GM19395 (cell line): ENCODE measurements around the gene TENM4.

ENCODE experiments used
- ATAC-seq: cut with Tn5 transposase; IDR thresholded peaks from one replicate; pipeline ENCODE4 v1.9.1; 2021; ENCODE audit warnings: mild to moderate bottlenecking, moderate library complexity; ENCODE audit not compliant: unreplicated experiment

Gene TENM4

DNA sequence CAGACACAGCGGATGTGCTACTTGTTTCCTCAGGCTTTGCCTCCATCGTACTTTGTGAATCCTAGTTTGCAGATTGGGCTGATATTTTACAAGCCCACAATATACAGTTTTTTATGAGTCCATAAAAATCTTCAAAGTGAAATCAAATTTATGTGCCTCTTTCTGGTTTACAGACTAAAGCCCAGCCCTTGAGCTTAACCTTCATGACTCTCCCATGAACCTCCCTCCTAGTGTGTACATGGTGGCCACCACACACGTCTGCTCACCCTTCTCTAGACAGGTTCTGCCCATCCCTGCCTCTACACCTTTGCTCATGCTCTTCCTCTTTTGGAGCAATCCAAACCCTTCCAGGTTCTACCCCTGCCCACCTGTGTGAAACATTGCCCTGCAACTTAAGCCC lies 129.4 kb downstream of the TENM4 start:
- no peak for ATAC-seq

DNA sequence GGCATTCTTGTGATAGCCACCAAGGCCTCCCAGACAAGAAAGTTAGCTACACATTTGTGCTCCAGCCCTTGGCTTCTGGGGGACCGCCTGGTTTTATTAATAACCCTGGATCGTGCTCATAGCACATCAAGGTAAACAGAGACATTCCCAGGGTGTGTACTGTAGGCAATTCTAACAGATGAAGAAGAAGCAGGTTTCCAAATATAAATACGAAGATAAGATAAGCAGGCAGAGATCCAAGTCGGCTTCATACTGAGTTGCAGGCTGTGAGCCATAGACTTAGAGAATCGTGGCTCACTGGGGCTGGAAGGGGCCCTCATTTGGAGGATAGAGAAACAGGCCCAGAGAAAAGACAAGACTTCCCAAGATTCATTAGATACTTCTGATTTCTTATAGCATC lies 131.4 kb downstream of the TENM4 start:
- no peak for ATAC-seq

DNA sequence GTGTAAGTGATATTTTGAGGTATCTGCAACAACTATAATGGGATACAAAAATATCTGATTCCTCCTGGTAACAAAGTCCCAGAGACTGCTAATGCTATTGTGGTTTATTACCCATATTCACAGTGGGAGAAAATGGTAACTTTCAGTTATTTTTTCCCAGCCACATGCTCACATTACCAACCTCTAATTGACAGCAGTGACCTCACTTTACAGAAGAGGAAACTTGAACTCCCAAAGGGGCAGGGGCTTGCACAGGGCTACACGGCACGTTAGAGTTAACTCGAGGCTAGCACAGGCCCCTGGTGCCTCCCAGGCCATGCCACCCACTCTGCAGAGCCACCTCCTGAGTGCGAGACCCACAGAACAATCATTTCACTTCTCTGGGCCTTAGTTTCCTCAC lies 132.4 kb downstream of the TENM4 start:
- ATAC-seq = no peak

DNA sequence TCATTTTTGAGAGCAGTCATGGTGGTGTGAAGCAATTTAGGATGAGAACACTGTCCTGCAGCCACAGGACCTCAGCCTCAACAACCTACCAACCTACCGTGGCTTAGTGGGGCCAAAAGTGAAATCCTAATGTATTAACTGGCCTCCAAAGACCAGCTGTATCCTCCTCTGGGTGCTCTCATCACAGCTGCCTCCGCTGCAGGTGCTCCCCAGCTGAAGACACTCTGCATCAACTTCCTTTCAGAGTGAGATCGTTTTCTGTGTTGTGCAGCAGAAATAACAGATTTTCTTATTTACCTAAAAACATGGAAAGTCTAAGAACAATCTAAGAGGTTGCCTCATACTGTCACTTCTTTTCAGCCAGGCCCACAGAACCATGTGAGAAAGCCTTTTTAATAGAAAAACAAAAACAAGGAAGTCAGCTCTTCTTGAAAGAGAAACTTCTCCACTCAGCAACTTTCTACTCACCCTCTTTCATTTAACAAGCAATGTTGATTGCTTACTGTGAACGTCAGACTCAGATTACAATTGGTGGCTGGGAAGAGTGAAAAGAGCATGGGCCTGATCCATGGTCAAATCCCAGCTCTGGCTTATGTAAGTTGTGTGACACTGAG lies 136.1 kb downstream of the TENM4 start:
- peak; percentile 58 for ATAC-seq

DNA sequence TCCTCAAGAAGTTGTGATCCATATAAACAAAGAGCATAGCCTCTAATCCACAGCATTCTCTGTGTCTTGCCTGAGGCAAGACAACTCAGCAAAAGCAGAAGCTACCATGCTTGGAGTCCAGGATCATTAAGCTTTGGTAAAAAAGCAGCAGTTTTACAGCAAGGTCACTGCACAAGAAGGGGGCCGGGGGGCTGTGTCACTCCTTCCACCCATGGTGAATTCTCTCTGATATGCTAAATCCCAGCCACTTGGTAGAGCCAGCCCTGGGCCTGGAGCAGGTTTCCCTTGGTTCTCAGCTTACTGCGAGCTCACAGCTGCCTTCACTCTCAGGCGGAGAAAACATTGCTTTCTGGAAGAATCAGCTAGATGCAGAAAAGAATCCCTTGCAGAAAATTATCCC lies 144.7 kb downstream of the TENM4 start:
- ATAC-seq = no peak

DNA sequence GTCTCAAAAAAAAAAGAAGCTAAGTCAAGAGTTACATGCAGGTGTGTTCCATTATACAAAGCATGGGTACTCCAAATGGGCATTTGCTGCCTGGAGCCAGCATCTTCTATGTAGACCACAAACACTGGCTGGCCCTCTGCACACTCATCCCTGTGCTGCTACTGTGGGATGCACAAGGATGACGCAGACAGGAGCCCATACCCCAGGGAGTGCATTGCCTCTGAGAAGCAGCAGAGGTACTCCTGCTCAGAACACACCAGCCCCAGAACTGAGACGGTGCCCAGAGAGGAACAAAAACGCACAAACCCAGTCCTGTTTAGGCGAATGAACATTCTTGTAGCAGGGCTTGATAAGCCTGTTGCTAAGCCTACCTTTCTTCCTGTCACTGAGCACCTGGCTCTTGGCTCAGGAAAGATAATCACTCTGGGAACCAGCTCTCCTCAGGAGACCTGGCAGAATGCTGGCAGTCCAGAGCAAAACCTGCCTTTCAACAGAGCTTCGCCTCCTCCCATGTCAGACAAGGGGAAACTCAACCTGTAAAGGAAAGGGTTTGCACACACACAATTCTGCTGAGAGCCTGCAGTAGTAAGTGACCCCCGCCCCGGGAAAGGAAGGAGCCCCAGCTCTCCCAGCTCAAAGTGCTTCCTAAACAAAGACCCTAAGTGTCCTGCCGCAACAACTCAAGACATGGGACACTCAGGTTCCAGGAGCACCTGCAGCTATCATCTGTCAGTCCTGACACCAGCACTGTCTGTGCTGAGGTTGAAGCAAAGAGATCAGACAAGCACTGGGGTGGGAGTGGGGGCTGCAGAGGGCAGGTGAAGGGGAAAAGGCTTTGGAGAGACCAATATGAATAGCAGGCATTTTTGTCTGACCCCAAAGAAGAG lies 145.7 kb downstream of the TENM4 start:
- ATAC-seq = no peak

DNA sequence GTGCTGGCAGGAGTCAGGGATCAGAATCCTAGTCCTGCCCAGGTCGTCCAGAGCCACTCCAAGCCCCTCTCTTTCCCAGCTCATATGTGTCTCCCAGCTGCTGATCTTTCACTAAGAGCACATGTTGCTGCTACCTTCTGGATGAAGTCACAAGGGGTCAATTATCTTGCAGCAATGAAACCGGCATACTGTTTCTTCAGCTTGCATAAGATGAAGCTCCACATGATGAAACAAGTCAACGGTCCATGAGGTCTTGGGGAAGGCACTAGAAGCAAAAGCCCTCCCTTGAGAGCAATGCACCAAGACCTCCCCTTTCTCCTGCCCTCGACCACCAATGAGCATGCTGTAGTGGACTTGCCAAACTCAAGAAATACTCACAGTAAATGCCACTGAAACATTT lies 148.9 kb downstream of the TENM4 start:
- ATAC-seq = no peak

DNA sequence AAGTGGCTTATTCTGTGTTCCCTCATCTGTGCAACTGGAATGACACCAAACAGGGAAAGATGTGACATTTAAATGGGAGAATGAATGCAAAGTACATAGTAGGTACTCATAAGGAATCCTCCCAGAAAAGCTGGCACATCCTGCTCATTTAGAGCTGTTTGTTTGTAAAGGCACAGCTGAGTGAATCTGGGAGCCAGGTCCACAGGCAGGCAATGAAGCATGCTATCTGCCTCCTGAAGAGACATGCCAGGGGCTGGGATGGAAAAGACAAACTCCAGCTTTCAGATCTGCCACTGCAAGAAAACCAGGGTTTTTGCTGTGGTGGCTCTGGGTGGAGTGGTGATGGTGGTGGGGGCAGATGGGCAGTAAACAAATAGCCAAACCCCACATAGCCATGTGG lies 150.1 kb downstream of the TENM4 start:
- no peak for ATAC-seq

DNA sequence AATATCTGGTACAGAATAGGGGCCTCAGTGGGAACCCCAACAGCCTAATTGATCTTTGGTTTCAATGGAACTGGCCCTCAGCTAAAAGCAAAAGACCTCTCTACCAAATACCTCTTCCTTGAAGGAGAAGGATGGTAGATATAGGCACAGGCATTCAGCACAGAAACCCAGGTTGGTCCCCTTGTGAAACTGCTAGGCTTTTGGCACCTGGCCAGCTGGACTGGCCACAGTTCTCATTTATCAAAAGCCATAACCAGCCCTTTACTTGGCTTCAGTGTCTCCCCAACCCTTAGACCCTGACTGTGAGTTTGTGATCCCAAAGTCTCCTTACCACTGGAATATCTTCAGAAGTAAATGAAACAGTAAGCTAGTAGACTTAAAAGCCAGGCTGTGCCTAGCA lies 152.9 kb downstream of the TENM4 start:
- no peak for ATAC-seq

DNA sequence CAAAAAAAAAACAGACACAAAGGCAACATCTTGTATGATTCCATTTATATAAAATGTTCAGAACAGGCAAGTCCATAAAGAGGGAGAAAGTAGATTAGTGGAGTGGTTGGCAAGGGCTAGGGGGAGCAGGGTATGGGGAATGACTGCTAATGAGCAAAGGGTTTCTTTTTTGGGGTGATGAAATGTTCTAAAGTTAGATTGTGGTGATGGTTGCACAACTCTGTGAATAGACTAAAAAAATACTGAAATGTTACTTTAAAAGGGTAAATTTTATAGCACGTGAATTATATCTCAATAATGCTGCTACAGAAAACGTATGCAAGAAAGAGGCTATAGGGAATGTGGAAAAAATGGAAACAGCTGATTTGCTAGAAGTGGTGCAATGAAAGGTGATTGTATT lies 155.1 kb downstream of the TENM4 start:
- no peak for ATAC-seq

DNA sequence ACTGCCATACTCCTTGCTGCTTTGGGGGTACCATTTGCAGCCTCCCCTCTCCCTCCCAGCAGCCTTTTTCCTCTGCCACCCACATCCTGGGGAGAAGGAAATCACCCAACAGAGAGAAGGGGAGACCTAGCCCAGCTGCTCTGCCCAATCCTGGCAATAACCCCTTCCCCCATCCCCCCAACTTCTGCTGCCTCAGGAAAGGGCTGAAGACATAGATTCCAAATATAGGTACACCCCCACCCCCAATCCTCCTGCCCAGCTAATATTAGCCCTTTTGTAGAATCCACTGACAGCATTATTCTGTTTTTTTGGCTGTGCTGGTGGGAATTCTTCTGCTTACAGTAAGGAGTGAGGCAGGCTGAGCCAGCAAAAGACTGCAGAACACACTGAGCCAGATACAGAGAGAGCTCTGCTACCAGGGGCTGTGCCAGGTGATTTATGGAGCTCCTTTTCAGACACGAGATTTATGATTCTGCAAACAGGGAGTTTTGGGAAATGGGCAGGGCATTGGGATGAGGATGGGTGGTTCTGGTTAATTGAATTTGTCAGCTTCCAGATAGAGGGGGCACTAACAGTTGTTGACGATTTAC lies 164.0 kb downstream of the TENM4 start:
- no peak for ATAC-seq

DNA sequence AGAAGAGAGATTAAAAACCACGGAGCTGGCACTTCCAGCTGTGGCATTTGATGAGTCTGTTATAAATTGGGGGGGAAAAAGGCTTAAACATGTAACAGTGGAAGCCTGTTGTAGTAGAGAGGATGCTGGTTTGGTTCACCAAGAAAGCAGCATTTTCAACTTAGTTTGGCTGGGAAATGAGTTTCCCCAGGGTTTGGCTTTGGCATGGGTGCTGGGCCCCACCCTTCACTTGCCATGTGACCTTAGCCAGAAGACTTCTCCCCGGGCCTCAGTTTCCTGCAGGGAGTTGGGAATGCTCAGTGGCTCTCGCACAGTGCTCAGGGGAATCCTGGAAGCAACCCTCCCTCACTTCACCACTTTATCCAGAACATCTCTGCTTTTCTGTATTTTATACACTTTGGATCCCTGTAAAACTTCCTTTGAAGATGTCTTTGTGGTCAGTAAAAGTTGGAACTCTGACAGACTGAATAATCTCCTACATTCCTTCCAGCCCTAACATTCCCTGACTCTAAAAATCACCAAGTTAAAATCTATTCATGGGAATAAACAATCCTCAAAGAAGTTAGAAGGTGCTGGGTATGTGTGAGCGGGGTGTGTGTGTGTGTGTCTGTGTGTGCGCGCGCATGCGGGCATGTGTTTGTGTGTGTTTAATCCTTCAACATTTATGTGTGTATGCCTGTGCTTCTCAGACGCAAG lies 166.0 kb downstream of the TENM4 start:
- no peak for ATAC-seq

DNA sequence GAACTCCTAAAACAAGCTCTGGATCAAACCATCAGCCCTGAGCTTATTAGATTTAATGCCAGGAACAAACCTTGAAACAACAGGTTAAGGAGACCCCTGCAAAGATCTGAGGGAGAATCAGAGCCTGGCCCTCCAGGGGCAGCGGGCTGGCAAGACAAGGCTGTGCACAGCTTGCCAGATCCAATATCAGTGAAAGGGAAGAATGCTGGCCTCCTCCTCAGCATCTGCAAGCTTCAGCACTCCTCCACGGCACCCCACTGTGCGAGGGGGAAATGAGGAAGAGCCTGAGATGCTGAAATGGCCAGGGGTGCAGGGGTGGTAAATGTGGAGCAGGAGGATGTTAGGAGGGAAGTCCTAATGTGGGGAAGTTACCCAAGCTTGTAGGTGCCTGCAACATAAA lies 167.0 kb downstream of the TENM4 start:
- ATAC-seq = no peak

DNA sequence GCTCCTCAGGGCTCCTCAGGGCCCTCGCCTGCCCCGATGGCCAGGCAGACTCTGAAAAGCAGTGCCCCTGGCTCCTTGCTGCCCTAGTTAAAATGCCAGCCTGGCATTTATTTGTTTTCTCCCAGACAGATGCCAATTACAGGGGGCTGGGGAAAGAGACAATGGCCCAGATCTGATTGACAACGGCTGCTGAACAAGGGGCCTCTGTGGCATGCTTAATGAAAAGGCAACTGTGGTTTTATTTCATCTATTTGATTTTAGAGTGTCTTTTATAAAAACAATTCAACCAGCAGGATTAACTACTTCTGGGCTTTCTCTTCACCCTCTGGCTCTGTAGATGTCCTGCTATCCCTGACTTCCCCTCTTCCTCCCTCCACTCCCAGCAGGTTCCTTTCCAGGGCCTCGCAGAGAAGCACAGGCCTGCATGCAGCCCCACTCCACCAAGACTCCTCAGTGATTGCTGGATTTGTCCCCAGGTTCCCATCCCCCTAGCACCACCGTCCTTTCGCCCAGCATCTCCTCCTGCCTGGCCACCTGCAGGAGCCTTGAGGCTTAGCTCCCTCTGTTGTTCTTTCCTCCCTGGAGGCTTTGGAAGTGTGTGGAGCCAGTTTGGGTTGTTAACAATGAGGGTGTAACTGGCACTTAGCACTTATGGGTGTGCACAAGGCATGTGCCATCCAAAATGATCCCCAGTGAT lies 171.1 kb downstream of the TENM4 start:
- no peak for ATAC-seq

DNA sequence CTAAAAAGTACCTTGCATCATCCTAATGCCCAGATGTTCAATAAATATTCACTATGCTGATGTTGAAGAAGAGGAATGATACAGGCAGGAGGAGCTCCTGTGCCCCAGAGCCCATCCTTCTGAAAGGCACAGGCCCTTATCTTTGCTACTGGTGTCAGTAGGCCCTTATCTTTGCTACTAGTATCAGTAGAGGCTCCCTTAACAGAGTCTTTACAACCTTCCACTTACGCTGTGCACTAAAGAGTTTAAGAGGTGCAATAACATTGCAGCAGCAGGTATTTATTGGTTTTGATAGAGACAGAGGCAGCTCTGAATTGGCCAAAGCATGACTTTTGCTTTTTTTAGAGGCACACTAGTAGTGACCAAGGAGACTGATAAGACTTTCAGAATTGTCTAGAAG lies 174.4 kb downstream of the TENM4 start:
- ATAC-seq = no peak

DNA sequence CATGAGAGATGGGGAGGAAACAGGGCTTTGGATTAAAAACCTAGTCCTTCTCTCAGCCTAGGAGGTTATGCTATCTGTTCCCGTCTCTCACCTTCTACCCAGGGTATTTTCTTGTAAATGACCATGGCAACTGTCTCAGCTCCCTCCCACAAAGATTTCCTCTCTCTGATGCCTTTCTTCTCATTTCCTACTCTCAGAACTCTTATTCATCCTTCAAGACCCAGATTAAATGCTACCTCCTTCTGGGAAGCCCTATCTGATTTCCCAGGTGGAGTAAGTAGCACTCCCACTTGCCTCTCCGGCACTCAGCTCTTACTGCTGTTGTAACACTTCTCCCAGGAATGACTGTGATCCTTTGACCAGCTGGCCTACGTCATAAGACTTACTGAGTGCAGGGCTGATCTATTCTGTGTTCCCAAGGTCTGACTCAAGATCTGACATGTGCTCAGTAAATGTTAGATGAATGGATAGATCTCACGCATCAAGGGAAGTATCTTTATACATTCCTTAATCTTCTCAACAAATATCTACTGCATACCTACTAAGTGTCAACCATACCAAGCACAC lies 175.0 kb downstream of the TENM4 start:
- no peak for ATAC-seq

DNA sequence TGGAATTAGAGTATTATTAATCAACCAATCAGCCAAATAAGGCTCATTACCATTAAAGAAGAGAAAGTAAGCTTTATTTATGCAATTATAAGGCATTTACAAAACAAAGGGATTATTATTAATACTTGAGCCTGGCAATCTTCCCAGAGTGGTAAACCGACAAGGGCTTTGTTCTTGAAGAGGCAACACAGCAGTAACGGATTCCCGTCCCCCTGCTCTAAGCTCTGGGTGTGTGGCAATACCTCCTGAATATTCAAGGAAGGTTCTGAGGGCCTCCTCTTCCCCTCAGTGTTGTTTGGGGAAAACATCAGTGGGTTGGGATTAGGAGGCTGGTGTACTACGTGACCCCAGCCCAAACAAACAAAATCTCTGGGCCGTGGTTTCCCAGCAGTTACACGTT lies 176.5 kb downstream of the TENM4 start:
- no peak for ATAC-seq

DNA sequence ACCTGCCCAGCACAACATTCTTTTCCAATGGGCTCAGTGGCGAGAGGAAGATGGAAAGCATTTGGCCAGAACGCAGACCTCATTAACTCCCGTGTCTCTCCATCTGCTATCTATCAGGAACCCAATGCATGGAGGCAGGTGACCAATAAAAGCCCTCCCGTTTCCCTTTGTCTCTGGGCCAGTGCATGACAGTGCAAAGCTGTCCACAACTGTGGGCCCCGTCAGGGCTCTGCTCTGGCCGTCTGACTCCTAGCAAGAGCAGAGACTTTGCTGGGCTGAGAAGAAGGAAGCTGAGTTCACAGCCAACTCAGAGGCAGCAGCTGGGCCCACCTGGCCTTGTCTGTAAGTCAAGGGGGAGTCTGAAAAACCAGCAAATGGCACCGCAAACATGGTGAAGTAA lies 177.8 kb downstream of the TENM4 start:
- ATAC-seq = no peak

DNA sequence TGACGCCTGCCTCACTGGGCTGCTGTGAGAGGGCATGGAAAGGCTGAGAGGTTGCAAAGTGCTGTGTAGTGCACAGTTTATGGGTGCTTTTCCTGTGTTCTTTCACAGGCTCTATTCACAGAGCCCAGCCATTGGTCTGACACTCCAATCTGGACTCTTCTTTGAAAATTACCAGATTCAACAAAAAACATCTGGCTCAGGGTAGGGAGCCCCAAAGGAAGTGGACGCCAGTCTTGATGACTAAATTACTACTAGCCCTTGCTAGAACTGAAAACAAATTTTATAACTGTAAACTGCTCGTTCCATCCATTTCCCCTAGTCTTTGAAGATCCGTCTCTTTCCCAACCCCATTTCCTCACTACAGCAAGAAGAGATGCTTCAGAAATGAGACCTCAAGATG lies 178.6 kb downstream of the TENM4 start:
- ATAC-seq = no peak

DNA sequence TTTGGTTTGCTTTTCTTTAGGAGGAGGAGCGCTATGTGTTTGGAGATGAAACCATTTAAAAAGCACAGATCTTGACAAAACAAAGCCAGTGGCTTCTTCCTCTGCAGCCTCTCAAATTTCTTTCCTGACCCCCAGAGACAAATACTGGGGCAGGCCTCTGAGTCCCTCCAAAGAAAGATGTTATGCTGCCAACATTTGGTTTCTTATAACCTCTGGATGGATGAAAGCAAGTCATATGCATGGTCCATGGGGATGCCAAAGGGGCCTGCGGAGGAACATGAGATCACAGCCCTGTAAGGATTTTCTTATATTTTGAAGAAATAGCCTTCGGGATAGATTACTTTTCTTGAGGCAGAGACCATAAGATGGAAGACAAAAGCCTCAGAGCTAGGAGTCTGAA lies 179.1 kb downstream of the TENM4 start:
- no peak for ATAC-seq

DNA sequence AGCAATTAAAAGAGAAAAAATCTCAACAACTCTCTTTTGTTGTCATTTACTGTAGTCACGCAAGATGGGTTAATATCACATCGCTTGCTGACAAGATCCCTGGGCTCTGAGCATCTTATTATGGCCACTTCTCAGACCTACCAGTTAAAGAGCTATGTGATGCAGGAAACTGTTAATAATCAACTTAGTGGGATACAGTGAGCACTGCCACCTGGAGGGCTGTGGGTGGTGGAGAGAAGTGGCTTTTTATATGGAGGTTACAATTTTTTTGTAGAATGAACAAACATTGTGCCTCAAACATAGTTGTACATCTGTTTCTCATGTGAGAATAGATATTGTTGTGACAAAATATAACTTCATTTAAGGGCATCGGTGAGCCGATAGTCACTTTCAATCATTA lies 181.0 kb downstream of the TENM4 start:
- ATAC-seq = no peak
